DMS153 treated with DMSO at 0.1 percent for 48 hours (cell line): ENCODE results near the gene TTLL8.

Source experiments
- DNase-seq: peaks from one replicate; lab custom pipeline; 2025; ENCODE audit not compliant: unreplicated experiment; lab: John Stamatoyannopoulos, UW

The TTLL8 gene

DNA sequence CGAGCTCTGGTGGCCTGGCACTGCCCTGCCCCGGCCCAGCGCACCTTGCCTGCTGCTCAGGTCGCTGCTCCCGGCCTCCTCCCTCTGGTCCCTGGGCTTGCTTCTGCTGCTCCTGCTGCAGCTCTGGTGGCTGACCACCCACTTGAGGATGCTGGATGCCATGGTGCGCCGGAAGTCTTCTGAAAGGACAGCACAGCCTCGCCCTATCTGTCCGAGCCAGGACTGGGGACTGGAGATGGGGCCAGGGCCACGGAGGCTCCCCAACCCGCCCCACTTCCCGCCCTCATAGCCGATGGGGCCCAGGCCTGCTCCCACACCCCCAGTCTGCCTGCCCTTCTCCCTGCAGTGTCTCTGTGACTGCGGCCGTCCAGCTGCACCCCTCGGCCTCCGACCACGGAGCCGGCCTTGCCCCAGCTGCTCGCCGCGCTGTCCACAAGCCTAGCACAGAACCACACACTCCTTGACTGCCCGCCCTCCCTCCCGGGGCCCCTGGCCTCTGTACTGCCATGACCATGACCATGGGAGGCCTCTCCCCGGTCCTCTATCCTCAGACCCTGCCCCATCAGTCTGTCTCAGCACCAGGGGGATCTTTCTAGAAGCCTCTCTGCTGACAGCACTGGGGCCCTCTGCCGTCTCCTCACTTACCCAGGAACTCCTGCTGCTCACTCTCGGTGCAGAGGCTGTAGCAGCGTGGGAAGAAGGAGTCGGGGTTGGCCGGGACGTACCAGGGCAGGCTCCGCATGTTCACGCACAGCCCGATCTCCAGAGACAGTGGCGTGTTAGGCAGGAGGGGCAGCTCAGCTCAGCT, 12.7 kb downstream of the TTLL8 start:
- no peak for DNase-seq

DNA sequence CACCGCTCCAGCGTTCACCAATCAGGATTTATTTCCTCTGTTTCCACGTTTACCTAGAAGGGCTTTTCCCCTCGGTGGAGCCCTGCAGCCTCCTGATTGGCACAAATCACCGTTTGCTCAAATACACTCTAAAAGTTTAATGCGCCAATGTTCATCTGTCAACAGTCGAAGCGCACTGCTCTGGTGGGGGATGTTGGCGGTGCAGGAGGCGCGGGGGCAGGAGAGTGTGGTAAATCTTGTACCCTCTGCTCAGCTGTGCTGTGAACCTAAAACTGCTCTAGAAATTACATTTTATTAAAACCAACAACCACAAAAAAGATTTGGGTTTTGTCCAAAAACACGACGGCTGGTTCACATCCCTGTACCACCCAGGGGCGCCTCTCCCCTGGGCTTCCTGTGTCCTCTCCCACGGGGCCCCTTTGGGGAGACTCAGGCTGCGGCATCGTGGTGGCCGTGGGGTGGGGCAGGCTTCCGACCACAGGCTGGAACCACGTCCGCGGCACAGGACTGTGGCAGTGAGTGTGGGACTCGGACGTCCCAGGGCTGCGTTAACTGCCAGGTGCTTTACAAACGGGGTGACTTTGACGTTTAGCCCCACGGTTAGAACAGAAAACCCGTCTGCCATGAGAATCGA, 13.5 kb downstream of the TTLL8 start:
- no peak for DNase-seq

DNA sequence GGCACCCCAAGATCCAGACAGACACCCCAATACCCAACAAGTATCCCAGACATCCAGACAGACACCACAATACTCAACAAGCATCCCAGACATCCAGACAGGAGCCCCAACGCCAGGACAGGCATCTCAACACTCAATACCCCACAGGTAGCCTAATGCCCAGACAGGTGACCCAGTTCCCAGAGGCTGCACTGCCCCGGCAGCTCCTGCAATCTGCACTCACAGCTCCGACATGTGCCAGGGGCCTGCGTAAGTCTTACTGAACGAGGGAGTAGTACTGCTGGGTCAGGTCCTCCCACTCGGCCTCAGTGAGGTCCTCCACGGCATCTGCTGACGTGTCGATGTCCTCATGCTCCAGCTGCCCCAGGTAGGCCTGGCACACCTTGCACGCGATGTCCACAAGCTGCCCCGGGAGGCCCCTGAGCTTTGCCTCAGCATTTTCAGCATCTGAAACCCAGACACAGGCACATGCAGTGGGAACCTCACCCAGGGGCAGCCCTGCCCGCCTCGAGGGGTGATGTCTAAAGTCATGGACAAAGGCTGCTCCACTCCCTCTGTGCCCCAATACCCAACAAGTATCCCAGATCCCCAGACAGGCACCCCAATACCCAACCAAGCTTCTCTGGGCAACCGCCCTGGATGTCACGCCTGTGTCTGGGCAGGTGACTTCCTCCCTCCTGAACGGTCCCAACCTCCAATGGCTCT, 16.6 kb downstream of the TTLL8 start:
- no peak for DNase-seq

DNA sequence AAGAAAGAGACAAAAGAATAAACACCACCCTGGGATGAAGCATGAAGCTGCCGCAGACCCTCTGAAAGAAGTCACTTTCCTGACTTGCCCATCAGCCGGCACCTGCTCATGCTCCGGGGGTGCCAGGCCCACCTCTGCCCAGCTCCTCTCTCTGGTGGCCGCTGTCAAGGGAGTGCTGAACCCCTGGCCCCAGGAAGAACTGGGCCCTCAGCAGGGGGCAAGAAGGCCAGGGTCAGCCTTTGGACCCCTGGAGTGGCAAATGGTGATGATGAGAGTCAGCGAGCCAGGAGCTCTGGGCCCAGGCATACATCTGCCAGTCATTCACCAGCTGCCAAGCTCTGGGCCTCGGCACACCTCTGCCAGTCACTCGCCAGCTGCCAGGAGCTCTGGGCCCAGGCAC, 17.4 kb downstream of the TTLL8 start:
- no peak for DNase-seq

DNA sequence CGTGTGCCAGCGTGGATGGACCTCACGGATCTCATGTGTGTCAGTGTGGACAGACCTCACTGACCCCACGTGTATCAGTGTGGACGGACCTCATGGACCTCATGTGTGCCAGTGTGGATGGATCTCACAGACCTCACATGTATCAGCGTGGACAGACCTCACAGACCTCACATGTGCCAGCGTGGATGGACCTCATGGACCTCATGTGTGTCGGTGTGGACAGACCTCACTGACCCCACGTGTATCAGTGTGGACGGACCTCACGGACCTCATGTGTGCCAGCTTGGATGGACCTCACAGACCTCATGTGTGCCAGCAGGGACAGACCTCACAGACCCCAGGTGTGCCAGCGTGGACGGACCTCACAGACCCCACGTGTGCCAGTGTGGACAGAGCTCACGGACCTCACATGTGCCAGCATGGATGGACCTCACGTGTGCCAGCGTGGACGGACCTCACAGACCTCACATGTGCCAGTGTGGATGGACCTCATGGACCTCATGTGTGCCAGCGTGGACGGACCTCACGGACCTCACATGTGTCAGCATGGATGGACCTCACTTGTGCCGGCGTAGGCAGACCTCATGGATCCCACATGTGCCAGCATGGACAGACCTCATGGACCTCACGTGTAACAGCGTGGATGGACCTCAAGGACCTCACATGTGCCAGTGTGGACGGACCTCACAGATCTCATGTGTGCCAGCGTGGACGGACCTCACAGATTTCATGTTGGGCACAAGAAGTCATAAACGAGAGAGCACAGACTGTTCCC, 18.2 kb downstream of the TTLL8 start:
- DNase-seq = no peak

DNA sequence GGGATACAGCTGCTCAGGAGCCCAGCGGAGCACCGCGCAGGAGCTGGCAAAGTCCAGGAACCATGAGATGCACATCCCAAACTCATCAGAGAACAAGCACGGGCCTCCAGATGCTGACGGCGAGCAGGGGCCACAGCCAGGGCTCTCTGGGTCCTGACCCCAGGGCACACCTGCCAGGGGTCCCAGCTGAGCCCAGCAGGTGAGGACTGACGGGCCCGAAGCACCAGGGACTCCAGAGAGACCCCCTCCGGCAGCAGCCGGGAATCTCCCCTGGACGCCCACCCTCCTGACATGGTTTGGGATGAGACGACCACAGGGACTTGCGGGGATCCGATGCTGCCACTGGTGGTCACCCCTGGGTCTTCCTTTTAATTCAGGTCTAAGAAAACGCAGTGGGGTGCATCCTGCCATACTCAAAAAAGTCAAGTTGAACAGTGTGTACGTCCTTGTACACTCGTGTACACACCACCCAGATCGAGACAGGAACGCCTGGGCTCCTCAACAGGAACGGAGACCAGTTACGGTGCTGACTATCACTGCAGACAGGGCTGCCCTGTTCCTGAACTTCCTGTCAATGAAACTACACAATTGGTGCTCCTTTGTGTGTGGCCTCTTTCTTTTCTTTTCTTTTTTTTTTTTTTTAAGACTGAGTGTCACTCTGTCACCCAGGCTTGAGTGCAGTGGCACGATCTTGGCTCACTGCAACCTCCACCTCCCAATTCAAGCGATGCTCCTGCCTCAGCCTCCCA, 21.9 kb downstream of the TTLL8 start:
- no peak for DNase-seq

DNA sequence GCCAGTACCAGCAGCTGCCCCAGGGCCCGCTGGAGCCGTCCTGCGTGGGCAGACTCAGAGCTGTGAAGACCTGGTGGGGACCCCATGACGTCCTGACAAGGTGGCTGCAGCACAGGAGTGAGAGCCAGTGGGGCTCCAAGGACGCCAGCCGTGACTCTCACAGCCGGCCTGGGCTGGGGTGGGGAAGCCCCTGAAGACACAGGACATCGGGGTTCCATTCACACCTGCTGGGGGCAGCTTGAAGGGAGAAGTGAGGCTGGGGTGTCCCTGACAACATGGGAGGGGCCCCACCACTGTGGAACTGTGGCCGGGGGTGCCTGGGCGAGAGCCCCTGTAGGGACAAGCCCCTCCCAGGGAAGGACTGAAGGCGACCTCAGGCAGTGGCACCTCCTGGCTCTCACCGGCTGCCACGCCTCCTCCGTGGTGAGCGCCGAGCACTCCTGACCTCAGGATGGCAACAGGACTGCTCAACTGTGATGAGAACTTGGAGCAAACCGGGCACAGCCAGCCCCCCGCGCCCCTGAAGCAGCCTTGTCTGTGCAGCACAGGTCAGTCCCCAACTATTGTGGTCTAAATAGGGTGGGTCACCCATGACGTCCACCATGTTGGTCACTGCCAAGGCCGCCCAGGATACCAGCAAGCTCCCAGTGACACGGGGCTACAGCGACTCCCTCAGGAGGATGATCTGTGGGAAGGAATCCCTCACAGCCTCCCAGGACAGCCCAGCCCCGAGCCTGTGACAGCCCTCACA, 22.8 kb downstream of the TTLL8 start:
- DNase-seq = no peak

DNA sequence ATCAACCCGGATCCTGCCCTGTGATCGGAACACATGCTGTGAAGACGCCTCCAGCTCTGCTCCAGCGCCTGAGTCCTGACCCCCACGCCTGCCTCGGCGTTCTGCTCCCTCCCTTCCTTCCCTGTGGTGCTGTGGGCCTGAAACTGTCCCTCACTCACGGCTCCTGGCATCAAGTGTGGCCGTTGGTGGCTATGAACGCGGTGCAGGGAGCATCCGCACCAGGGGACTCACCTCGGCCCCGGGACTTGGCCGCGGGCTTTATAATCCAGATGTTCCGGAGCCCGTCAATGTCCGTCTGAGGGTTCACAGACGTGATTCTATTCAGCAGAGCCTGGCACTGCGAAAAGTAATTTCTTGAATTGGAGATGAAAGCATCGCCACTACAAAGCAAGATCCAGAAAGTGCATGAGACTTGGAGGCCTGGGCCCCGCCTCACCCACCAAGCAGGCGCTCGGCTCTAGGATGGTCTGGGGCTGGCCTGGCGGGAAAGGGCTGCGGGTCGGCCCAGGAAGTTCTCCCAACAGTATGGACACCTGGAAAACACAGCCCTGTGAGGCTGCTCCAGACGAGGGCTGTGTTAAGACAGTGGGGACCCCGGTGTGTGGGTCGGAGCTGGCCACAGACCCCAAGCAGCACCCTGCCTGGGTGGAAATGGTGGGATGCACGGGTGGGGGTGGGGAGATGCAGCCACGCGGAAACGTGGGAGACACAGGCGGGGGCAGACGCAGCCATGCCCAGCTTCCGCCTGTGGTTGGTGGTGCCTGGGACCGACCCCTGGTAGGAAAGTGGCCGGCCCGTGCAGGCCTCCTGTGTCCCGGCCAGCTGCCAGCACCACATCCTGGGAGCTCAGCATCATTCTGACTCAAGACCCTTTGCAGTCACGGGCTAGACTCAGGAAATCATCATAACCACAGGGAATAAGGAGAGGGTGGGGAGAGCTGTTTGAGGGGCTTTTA, 23.7 kb downstream of the TTLL8 start:
- DNase-seq = no peak

DNA sequence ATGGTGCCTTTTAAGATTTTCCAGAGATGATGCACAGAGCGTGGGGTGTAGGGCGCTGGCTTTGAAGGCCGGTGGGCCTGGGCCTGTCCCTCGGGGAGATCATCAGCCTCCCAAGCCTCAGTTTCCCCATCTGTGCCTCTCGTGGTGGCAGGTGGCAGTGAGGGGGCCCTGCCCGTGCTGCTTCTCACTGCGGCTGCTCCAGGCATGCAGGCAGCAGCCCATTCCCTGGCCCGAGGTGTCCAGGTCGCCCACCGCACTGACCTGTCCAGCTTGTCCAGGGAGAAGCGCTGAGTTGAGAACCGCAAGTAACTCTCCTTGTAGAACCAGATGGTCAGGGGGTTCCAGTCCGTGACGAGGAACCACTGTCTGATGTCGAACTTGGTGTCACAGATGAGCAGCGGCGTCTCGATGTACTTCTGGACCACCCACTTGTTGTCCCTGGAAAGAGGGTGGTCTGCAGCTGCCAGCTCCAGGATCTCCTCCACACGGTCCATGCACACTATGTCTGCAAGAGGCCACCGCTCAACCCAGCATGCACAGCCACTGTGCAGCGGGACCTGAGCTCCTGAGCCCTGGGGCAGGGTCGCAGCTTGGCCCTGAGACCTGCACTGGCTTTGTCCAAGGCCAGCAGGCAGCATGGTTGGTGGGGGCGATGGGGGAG, 25.0 kb downstream of the TTLL8 start:
- DNase-seq = no peak

DNA sequence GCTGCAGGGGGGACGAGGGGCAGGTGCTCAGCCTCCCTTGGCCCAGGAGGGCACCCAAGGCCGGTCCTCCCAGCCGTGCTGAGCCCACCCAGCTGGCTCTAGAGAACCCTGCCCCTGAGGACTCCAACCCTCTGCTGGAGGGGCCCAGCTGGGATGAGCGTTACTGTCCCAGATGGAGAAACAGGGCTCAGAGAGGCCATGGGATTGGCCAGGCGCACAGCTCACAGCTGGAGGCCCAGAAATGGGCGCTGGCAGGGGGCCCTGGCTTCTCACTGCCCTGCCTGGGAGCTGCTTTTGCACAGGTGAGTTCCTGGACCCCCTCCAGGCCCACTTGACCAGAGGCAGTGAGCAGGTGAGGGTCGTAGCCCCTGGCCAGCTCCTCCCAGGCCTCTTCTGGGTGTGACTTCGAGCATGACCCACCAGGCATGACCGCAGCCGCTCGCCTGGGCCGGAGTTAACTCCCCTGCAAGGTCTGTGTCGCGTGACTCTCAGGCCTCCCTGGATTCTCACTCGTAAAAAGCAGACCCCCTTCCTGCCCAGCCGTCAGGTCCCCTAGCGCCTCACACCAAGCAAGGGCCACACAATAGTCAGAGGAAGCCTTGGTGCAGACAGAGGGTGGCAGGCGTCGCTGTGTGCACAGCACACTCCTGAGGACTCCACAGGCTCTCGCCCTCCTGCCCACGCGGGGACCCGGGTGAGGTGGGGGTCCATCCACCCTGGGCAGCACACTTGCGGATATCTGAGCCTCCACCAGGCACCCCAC, 25.8 kb downstream of the TTLL8 start:
- DNase-seq = no peak

DNA sequence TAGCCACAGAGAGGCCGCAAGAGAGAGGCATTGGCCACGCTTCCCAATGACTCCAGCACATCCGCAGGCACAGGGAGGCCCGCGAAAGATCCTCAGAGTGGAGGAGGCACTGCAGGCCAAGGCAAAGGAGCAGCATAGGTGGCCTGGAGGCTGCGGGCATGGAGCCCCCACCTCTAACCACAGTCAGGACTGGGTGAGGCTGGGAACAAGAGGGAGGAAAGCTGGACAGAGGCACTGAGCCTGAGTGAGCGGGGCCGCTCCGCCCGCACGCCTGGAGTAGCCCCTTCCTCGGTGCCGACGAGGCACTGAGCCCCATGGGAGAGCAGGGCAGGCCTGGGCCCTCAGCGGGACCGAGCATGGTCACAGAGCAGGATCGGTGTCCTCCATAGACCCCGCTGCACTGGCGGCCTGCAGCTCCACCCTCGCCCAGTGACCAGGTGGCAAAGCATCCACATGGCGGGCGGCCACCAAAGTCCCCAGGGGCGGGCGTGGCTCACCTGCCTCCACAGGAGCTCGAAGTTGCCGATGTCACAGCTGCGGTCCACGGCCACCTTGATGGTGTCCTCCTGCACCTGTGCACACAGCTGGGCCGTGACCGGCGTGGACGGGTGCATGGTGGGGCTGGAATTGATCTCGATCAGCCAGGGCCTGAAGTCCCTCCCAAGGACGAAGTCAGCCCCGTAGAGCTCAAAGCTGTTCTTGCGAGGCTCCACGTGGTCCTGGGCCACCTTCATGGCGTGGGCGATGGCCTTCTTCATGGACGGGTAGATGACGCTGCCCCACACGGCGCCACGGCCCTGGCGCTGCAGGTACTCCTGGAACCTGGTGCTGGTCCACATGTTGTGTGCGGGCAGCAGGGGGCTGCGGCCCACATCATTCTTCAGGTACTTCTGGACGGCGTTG, 26.7 kb downstream of the TTLL8 start:
- no peak for DNase-seq

DNA sequence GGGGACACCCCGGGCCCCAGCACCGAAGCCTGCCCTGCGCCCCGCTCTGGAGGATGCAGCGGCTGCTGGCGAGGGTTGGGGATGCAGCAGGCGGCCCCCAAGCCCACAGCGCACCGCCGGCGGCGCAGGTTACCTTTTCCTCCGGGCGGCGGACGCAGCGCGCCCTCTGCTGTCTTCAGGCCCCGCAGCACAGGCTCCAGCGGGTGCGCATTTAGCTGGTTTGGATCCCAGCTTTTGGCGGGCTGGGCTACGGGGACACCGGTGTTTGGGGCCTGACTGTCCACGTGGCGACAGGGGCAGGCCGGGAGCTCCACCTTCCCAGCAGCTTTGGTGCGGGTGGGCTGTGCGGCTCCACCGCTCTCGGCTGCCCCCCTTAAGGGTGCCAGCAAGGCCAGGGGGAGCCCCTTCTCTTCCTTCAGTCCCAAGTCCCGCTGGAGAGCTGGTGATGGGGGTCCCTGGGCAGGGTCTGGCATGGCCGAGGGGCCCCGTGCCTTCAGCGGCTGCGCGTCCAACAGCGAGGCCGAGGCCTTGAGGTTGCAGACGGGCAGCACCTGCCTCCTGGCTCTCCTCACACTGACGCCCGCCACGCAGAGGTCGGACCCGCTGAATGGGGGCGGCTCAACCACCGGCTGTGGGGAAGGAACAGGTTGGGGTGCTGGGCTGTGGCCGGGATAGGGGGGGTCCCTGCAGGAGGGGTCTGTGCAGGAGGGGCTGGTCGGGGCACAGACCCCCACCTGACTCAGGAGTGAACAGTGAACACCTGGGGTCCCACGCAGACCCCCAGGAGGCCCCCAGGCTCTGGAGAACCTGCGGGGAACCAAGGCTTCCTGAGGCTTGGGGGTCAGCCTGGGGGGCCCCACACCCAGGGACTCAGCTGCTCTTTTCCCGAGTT, 27.6 kb downstream of the TTLL8 start:
- DNase-seq = peak; percentile 84

DNA sequence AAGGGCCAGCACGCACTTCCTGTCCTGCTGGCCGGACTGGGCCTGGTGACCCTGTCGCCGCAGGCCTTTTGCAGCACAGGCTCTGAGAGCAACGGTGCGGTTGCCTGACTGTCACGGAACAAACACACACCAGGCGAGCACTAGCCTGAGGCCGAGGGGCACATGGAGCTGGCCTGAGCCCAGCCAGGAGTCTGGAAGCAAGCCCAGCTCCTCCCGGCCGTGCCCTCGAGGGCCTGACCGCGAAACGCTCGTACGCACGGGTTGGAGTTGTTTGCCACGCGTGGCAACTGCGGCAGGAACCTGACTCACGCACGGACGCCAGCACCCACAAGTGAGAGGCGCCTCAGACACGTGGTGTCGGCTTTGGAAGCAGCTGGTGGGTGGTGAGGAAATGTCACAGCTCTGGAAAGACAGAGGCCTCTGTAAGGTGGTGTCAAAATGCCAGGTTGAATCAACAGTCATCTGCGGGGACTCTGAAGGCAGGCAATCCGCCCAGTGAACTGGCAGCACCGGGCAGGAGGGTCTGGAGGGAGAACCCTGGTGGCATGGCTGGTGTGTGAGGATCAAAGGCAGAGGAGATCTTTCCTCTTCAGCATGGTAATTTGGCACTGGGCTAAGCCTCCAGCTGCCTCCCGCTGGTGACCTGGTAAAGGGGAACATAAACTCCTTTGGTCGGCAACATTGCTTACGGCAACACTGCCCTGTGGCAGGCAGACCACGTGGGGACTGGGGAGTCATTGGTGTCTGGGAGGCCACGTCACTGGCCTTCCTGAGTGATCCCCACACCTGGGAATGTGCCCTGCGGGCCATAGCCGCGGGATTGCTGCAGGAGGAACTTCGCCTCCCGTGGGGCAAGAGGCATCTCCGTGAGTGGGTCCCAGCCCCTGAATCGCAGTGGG, 30.2 kb downstream of the TTLL8 start:
- no peak for DNase-seq

DNA sequence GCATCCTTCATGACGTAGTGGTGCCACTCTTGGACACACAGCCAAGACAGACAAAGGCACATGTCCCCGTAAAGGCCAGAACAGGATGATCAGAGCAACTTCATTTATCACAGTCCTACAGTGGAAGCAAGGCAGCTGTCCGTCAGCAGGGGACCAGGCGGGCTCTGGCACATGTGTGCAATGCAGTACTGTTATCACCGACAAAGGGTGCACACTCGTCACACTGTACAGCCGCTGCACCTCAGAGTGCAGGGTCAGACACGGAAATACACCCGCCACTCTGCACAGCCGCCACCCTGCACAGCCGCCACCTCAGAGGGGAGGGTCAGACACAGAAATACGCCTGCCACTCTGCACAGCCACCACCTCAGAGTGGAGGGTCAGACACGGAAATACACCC, 32.1 kb downstream of the TTLL8 start:
- no peak for DNase-seq
